Fibroblast of upper back skin (primary cell): ENCODE measurements around the gene LRRC47.

ENCODE experiments used
- DNase-seq: peaks from one replicate; pipeline ENCODE4 v3.0.0-alpha.2; 2013

Gene LRRC47

DNA sequence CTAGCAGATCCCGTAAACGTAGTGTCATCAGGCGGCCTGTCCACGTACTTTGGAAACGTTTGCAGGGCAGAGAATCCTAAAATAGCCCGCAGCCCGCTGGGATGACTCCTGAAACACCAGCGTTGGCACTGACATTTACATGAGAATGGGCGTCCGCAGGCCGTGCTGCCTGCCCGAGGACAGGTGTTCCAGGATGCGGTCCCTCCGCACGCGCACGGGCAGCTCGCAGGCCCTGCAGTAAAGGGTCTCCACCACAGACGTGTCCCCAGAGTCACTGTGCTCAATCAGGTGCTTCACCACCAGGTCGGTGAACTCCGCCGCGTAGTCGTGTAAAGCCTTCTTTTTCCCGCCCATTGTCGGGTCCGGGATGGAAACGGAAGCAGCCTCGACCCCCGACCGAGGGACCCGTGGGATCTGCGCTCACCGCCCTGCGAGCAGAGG is 49.9 kb downstream of the LRRC47 start:
- no peak for DNase-seq

DNA sequence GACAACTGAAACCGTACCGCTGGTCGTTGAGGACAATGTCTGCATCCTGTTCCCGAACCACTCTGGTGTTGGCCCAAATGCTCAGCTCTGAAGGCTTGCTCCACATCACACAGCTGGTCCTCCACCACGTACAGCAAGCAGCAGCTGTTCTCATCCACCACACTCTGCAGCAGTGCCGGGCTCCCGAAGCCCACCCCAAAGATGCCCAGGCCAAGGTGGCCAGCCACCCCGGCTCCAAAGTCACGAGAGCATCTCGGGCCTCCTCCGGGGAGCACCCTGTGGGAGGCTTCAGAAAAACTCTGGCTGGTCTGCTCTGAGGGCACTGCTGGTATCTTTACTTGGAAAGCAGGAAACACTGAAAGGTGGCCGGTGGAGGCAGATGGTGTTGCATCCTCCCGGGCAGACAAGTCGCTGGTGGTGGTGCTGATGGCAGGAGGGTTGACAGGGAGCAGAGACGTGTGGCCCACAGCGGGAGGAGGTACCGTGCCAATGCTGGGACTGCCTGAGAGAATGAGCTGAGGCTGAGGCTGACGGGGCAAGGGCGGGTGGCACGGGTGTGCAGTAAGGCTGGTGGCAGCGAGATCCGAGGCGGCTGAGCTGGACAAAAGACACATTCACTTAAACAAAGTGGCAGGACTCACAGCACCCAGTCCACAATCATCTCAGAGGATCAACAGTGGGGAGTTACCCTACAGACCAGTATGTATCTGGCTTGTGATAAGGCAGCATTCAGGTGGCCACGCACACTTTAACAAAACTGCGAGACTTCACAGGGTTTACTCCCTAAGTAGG is 50.5 kb downstream of the LRRC47 start:
- no peak for DNase-seq

DNA sequence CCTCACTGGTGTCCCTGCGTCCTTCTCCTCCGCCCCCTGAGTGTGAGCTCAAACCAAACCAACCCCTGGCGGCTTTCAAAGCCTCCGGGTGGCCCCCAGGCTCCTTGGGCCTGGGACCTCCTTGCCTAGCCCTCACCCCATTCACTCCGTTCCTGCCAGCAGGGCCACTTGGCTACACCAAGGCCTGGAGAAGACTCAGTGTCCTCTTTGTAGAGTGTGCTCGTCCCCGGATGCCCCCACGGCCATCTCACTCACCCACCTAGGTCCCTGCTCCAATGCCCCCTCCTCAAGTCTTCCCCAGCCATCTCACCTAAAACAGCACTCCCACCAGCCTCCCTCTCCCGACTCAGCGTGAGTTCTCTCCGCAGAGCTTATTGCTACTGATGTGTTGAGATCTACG is 51.2 kb downstream of the LRRC47 start:
- no peak for DNase-seq

DNA sequence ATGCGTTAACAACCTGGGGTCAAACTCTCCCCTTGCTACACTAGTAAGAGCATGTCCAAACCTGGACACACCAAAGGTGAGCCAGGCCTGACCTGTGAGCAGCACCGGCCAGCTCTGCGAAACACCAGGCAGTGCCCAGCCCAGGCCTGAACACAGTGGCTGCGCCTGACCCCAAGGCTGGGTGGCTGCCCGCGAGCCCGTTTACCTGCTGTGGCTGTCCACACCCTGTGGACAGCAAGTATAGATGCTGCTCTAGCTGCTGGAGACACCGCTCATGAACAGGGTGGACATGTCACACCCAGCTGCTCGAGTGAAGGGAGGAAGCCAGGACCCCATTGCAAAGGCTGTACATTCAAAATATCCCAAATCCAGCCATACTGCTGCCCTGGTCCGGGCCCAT is 51.7 kb downstream of the LRRC47 start:
- no peak for DNase-seq

DNA sequence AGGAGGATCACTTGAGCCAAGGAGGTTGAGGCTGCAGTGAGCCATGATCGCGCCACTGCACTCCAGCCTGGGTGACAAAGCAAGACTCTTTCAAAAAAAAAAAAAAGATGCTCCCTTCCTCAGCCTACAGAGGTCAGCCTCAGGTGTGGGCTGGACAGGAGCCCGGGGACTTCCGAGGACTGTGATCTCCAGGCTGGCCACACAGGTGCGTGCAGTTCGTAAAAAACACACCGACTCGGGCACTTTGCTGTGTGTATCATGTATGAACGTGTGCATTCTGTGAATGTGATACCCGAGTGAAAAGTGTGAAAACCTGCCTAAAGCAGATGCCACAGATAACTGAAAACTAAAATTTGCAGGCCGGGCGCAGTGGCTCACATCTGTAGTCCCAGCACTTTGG is 52.5 kb downstream of the LRRC47 start:
- DNase-seq = no peak

DNA sequence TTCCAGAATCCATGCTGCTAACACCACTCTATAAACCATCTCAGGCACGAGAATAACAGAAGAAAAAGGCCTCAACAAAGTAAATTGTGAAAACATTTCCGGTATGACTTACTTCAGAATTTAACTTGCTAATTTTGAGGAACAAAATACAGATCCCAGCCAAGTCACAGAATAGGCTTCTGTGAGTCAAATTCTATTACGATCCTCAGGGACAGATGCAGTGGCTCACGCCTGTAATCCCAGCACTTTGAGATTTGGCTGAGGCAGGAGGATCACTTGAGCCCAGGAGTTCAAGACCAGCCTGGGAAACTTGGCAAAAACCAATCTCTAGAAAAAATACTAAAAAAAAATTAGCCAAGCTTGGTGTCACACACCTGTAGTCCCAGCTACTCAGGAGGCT is 52.9 kb downstream of the LRRC47 start:
- DNase-seq = no peak

DNA sequence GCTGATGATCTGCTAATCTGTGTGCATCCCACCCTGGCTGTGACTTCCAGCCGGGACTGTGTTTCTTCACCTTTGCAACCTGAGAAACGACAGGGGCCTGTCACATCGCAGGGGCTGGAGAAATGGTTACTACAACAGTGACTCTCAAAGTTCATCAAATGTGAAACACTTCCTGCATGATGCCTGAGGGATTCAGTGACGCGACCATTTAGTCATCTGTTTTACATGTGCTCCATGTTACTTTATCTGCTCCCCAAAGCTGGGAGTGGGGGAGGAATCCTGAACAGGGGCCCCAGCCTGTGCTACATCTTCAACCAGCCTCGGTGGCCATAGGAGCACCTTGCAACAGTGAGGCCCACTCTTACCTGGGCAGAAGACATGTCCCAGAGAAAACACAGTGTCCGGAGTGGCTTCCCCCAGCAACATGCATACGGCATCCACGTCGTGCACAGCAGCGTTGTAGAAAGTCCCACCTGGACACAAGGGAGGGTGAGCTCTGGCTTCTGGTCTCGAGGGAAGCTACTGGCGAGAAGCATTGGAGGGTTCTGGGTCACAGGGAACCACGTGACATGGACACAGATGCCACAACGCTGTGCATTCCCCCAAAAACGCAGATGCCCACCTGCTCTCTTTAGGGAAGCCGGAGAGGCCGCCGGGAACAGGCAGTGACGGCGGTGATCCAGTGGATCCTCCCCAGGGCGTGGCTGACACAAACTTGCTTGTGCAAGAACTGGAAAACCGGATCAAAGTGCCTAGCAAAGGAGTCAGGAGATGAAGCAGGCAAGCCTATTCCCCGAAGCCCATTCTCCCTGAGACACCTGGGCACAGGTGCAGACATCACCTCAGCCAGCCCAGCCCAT is 53.6 kb downstream of the LRRC47 start:
- no peak for DNase-seq

DNA sequence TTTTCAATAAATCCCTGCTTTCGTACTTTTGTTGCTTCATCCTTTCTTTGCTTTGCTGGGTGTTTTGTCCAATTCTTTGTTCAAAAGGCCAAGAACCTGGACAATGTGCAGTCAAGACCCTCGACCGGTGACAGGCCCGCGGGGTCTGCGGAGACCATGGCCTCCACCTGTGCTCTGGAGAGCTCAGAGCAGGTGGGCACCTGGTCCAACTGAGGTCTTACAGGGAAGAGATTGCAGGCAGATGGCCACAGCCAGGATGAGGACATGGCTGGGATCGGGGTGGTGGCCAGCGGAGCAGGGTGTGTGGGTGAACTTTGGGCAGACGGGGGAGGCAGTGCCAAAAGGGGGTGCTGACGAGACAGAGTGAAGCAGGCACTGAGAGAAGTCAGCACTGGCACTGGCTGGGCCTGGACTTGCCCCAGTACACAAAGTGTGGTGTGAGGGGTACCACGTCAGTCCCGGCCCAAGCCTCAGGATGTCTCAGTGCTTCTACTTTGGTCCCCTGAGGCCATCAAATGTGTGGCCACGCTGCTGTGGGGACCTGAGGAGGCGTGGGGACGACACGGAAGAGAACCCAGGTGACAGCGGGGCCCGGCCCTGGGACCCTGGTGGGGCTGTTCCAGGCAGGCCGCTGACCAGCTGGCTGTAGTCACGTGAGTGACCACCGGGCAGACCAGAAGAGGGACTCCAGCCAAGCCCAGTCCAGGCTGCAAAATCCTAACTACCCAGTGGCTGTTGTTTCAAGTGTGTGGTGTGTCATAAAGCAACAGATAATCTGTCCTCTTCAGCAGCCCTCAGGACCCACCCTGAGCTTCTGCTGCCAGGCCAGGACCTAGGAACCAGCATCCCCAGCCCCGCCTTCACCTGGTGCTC is 54.5 kb downstream of the LRRC47 start:
- no peak for DNase-seq

DNA sequence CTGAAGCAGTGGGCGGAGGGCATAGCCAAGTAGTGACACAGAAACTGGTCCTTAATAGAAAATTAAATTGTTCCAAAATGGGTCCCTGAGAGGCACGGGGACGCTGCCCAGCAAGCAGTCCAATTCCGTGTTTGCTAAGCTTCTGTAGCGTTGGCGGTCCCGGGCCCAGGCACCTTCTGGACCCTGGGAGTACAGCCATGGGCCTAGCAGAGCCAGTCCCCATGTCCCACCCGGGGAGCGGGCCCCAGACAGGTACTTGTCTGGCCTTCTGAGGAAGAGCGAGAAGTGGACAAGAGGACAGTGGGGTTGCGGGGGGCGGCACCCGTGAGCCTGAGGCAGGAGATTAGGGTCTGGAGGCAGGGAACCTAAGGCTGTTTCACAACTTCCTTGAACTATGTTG is 55.5 kb downstream of the LRRC47 start:
- no peak for DNase-seq

DNA sequence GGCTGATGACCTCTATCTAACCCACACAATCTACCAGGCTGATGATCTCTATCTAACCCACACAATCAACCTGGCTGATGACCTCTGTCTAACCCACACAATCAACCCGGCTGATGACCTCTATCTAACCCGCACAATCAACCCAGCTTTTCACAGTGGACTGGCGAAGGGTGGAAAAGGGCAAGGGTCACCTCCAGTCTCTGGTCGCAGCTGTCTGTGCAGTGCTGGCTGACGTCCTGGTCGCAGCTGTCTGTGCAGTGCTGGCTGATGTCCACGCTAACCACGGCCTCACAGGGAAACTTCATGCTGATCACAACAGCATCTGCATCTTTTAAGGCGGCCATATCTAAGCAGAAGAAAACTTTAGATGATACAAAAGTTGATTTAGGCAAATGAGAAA is 56.3 kb downstream of the LRRC47 start:
- no peak for DNase-seq

DNA sequence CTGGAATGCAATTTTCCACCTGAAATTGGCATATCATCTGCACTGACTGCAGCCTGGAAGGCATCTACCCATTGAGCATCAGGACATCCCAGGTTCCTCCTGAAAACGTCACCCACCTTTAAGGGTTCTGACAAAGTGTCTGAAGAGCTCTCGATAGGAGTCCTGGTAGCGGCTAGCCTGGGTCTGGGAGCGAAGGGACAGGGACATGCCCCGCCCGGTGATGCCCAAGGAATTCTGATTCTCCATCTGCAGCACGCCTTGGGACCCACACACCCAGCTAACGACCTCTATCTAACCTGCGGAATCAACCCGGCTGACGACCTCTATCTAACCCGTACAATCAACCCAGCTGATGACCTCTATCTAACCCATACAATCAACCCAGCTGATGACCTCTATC is 57.4 kb downstream of the LRRC47 start:
- no peak for DNase-seq

DNA sequence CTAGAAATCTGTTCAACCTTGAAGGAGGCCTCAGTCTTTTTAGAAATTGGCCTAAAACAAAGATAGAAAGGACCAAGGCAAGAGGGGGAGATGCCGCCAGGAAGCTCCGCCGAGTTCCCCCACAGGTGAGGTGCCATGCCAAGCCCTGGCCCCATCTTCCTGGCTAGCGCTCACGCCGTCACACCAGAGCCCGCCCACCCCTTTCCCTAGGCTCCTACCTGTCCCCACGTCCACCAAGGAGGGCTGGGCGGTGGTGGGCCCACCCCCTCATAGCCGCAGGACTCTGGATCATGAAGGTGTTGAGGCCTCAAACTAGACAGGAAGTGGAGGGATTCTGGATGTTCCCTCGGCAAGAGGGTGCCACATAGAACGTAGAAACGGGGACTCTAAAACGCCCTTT is 59.6 kb downstream of the LRRC47 start:
- no peak for DNase-seq

DNA sequence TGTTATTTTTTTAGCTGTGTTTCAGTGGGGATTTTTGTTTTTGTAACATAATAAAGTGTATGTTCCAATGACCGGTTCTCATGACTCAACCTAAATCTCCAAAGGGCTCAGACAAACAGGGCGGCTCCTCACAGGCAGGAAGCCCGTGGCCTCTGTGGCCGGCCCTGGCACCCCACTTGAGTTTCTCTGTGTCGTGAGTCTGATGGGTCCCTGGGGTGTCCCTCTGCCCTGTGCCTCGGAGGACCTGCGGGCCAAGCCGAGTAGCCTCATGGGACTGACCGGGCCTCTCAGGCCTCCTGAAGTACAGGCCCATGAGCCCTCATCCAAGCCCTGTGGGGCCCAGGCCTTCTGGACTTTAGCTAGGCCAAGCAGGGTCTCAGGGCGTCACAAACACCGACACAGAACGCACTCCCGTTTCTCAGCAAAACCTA is 60.2 kb downstream of the LRRC47 start:
- no peak for DNase-seq

DNA sequence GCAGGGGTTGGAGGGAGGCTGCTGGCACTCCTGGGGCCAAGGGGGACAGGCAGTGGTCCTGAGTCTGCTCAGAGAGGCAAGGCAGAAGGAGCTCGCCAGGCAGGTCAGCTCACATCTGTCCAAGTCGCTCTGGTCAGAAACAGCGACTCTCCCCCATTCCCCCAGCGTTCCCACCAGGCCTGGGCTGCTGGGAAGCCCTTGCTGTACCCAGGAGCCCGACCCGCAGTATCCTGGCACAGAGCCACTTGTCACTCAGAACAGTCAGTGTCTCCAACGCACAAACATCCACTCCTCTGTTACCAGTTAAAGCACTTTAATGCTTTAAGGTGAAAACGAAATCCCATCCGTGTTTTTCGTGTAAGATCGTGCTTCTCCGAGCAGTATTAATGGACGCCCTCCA is 60.6 kb downstream of the LRRC47 start:
- no peak for DNase-seq

DNA sequence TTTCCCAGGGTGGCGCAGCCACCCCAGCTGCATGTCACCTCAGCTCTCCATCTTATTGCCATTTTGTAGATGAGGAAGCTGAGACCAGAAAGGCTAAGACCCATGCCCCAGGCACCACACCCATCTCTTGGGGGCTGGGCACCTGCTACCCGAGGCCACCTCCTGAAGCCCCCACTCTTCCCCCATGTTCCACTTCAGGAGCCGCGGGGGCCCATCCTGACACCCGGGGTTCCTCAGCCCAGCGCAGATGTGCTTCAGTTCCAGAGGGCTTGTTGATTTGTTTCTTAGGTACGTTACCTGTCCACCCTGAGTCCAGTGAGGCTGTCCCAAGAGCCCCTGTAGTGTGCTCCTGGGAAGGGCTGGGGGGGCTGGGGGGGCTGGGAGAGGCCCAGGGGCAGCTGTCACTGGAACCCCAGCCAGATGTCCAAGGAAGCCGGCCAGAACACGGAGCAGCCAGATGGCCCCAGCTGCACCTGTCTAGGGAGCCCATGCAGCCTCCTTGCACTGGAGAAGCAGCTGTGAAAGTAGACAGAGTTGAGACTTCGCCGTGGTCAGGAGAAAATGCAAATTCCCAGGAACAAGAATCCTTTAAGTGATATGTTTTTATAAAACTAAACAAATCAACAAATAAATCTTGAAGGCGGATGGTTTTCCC is 61.1 kb downstream of the LRRC47 start:
- DNase-seq = no peak

DNA sequence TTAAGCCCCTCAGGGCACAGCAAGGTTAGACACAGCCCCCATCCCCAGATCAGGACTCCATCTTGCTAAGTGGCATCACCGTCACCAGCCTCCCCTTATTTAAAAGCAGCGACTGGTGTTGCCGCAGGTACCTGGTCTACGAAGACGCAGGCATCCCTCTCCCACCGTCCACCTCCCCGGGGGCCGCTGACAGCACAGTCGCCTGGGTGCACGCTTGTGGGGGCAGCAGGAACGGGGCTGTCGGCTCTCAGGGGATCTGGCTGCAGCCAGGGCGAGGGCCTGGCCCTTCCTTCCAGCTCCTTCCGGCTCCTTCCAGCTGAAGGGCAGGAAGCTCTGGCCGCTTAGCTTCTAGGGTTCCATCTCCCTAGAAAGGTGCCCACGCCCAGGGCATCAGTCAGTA is 61.7 kb downstream of the LRRC47 start:
- DNase-seq = no peak

DNA sequence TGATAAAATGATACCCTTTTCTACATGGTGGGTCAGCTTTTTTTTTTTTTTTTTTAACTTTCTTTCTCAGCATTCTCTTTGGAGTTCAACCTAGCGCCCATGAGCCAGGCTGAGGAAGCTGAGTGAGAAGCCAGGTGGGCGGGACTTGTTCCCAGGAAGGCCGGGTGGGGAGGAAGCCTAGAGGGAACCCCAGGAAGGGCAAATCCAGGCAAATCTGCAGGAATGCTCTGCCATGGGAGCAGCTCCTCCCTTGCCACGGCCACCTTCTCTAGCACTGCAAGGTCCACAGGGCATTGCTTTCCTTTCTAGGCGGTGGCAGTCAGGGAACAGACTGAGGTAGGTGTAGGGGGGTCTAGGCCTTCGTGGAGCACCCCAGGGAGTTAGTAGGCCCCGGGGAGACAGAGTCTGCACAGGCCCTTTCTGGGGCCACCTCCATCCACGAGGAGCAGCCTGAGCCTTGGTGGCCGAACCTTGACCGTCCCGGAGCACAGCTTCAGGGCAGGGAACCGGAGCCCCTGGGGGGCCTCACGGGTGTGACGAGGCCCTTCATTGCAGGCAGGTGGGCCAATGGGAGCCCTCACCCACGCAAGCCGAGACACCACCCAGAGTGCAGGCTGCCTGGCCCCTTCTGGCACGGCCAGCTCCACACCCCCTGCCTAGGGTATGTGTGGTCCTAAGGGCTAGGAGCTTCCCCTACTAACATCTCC is 62.3 kb downstream of the LRRC47 start:
- no peak for DNase-seq

DNA sequence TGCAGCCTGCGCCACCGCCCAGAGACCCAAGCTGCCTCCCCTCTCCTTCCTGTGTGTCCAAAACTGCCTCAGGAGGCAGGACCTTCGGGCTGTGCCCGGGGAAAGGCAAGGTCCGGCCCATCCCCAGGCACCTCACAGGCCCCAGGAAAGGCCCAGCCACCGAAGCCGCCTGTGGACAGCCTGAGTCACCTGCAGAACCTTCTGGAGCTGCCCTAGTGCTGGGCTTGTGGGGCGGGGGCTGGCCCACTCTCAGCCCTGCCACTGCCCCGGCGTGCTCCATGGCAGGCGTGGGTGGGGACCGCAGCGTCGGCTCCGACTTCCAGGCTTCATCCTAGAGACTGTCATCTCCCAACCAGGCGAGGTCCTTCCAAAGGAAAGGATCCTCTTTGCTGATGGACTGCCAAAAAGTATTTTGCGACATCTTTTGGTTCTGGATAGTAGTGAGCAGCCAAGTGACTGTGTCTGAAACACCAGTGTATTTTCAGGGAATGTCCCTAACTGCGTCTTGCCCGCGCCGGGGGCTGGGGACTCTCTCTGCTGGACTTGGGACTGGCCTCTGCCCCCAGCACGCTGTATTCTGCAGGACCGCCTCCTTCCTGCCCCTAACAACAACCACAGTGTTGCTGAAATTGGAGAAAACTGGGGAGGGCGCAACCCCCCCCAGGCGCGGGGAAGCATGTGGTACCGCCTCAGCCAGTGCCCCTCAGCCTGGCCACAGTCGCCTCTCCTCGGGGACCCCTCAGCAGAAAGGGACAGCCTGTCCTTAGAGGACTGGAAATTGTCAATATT is 63.0 kb downstream of the LRRC47 start:
- DNase-seq = no peak

DNA sequence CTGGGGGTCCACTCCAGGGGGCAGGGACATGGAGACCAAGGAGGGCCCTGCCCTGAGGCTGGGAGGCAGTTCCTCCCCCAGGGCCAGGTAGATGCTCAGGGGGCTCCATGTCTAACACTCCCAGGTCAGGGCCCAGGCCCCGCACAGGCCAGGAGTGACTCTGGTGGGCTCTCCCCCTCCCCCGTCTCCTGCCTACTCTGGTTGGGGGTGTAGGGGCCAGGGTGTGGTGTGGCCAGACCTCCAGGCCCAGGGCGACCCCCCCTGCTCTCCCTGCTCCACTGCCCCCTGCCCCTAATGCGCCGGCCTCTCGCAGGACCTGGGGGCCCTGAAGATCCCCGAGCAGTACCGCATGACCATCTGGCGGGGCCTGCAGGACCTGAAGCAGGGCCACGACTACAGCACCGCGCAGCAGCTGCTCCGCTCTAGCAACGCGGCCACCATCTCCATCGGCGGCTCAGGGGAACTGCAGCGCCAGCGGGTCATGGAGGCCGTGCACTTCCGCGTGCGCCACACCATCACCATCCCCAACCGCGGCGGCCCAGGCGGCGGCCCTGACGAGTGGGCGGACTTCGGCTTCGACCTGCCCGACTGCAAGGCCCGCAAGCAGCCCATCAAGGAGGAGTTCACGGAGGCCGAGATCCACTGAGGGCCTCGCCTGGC is 63.7 kb downstream of the LRRC47 start:
- no peak for DNase-seq

DNA sequence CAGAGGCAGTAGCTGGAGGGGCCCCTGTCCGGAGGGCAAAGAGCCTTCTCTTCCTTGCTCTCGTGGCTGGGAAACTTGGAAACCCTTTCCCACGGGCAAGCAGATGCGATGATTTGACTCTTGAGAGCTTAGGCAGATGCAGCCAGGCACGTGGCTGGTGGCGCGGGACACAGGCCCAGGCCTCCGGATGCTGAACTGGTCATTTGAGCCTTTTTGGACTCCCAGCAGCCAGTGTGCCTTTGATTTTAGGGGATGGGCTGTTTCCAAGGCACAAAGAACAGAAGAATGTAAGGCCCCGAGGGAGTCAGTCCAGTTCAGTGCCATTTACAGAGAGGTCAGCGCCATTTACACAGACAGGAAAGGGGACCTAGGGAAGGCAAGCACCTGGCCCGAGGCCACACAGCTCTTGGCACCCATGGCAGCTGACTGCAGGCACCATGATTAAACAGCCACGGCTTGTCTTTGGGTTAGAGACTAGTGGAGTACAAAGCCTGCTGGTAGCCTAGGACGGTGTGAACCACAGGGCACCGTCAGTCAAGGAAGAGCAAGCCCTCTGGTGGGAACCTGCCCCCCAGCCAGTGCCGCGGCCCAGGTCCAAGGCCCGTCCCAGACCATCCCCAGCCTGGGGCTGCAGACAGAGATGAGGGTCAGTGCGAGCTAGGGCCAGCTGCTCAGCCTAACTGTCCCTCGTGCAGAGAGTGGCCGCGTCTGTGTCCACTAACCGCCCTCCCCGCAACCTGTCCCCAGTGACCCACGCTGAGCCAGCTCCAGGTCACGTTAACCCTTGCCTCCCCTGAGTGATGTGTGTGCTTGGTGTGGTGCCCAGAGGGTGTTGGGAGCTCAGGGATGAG is 64.5 kb downstream of the LRRC47 start:
- no peak for DNase-seq
